ENCODE measurements around the gene ADPRM.
A peak's percentile ranks its signal among the peaks of the same experiment; 100 is the strongest.

ADPRM gene, protein sequence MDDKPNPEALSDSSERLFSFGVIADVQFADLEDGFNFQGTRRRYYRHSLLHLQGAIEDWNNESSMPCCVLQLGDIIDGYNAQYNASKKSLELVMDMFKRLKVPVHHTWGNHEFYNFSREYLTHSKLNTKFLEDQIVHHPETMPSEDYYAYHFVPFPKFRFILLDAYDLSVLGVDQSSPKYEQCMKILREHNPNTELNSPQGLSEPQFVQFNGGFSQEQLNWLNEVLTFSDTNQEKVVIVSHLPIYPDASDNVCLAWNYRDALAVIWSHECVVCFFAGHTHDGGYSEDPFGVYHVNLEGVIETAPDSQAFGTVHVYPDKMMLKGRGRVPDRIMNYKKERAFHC

DNA sequence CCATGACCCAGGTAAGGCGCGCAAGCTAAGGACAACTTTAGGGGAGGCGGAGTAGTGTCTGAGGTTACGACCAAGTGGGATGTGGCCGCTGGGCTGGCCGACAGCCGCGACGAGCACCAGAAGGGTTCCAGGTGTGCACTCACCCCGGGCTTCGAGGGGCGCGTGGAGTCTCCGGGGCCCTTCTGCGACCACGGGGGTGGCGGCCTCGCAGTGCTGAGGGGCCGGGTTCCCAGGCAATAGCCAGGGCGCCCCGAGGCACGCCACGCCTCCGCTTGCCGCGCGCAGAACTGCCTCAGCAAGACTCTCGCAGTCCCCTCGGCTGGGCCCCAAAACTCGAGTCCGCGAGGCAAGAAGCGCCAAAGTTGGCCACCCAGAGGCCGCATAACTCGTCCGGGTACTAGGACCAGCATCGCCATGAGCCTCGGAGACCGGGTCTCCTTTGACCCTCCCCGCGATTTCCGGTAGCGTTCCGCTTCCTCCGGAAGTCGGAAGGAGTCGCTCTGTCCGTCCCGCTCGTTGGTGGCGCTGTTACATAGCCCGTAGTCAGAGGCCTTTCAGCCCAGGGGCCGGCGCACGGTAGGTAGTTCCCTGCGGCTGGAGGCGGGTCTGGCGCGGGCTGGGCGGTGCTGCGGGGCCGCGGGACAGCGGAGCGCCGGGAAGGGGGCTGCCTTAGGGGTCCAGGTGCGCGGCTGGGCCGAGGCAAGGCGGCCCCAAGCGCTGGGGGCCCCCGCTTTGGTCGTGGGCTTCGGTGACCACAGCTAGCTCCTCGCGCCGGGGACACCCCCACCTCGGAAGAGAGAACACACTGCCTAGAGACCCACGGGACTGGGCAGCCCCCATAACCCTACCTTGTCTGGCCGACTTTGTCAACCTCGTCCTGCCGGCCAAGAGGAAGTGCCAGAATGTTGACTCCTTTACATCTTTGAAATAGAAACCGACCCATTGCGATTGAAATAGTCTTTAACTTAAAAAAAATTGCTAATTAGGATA lies at the start of gene ADPRM, which contains the start of gene SCO1:
TSS of gene ADPRM (plus strand) at position 503 of the 990 bp plus-strand sequence. CDS start 7,333 bp downstream, outside the sequence.
TSS of gene SCO1 (minus strand) at position 442 of the 990 bp plus-strand sequence. CDS start at position 416, 26 bp downstream.
- Histone ChIP-seq H3K27me3 (no peaks in the 10 kb centered on the region), H3K9me3 (no peaks in the 10 kb centered on the region), H3K27ac (peak within 1 kb of the TSS; percentile 96 to 98), H3K36me3 (peaks cover 4 to 29% (median 4%) of the 10 kb centered on the region in 3 donors), H3K4me3 (peak within 1 kb of the TSS; percentile 94 to 95), H3K4me1 (peaks cover 0 to 45% (median 22%) of the 10 kb centered on the region in 4 donors)
- TF ChIP-seq, protein P1, sequence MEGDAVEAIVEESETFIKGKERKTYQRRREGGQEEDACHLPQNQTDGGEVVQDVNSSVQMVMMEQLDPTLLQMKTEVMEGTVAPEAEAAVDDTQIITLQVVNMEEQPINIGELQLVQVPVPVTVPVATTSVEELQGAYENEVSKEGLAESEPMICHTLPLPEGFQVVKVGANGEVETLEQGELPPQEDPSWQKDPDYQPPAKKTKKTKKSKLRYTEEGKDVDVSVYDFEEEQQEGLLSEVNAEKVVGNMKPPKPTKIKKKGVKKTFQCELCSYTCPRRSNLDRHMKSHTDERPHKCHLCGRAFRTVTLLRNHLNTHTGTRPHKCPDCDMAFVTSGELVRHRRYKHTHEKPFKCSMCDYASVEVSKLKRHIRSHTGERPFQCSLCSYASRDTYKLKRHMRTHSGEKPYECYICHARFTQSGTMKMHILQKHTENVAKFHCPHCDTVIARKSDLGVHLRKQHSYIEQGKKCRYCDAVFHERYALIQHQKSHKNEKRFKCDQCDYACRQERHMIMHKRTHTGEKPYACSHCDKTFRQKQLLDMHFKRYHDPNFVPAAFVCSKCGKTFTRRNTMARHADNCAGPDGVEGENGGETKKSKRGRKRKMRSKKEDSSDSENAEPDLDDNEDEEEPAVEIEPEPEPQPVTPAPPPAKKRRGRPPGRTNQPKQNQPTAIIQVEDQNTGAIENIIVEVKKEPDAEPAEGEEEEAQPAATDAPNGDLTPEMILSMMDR (IDR thresholded peaks at IDR 0.05) = peak in 1 of 2 experiments; percentile 33
- intact Hi-C loops (cut with DNase I; ENCODE audit: low total_unique reads) = loop anchor here (5.0 kb wide), 1 partner anchor 50 kb away; no protein-coding TSS in a partner anchor
- peak; percentile 95 to 96 for DNase-seq

DNA sequence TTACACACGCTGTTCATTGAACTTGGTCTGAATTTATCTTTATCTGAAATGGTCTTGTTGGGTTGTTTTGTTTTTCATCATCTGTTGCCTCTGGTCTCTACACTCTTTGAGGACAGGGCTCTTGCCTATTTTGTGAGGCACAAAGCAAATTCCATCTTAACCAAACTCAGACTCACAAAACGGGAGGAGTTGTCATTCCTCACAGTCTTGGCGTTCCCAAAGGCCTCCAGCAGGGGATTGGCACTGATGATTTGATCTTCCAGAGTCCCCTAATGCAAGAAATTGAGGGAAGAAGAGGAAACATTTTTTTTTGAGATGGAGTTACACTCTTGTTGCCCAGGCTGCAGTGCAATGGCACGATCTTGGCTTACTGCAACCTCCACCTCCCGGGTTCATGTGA lies 49.0 kb upstream of the ADPRM start:
- intact Hi-C loops (cut with DNase I; ENCODE audit: low total_unique reads) = loop anchor here (5.0 kb wide), 1 partner anchor 49 kb away; the partner anchor contains the start of genes ADPRM and SCO1
- H3K4me1 ChIP-seq = peaks cover 0 to 14% (median 1%) of the 10 kb centered on the region in 4 donors
- H3K9me3 ChIP-seq = no peaks in the 10 kb centered on the region
- H3K27ac ChIP-seq = peak overlapping the region in 1 of 2 donors; percentile 31
- DNase-seq = no peak
- no peaks in the 10 kb centered on the region for H3K27me3 ChIP-seq
- TF ChIP-seq, protein P1 (IDR thresholded peaks at IDR 0.05) = no peak
- peaks cover 15 to 31% (median 18%) of the 10 kb centered on the region in 3 donors for H3K36me3 ChIP-seq
- H3K4me3 ChIP-seq = no peak overlapping the region

DNA sequence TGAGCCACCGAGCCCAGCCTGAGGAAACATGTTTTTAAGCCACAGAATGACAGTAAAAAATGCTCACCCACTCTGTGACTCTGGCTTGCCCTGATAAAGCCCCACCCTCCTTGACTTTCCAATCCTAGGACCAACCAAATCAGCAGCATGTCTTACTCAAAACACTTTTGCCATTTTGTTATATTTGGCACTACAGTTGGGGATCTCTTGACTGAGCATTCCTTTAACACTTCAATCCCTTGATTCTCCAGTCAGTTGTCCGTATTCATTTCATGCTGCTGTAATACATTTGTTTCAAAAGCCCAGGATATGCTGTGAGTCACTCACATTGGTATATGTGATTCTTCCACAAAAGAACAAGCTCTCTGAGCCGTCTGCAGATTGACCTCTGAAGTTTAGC lies 48.4 kb upstream of the ADPRM start:
- no peaks in the 10 kb centered on the region for H3K9me3 ChIP-seq
- no peak for DNase-seq
- peaks cover 0 to 14% (median 1%) of the 10 kb centered on the region in 4 donors for H3K4me1 ChIP-seq
- TF ChIP-seq, protein P1 (IDR thresholded peaks at IDR 0.05) = no peak
- no peak overlapping the region for H3K4me3 ChIP-seq
- peak overlapping the region in 1 of 2 donors; percentile 31 for H3K27ac ChIP-seq
- intact Hi-C loops (cut with DNase I; ENCODE audit: low total_unique reads) = loop anchor here (5.0 kb wide), 1 partner anchor 48 kb away; the partner anchor contains the start of genes ADPRM and SCO1
- no peaks in the 10 kb centered on the region for H3K27me3 ChIP-seq
- peaks cover 10 to 28% (median 15%) of the 10 kb centered on the region in 3 donors for H3K36me3 ChIP-seq

DNA sequence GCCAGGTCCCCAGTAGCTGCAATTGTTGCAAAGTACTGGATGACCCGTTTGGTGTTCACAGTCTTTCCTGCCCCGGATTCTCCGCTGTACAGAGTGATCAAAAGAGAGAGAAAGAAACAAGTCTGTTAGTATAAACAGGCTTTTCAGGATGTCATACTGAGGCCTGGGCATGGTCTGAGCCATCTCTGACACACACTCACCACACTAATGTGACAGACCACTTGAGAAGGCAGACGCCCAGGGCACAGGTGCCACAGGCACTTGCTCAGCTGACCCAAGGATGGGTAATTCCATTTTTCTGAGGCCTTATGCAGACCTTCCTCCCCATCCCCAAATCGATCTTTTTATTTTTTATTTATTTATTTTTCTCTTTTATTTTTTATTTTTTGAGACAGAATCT lies 47.8 kb upstream of the ADPRM start:
- H3K27ac ChIP-seq = peak overlapping the region in 1 of 2 donors; percentile 31
- no peak overlapping the region for H3K4me3 ChIP-seq
- intact Hi-C loops (cut with DNase I; ENCODE audit: low total_unique reads) = loop anchor here (5.0 kb wide), 1 partner anchor 48 kb away; the partner anchor contains the start of genes ADPRM and SCO1
- TF ChIP-seq, protein P1 (IDR thresholded peaks at IDR 0.05) = no peak
- peaks cover 0 to 14% (median 1%) of the 10 kb centered on the region in 4 donors for H3K4me1 ChIP-seq
- H3K9me3 ChIP-seq = no peaks in the 10 kb centered on the region
- H3K36me3 ChIP-seq = peaks cover 4 to 22% (median 10%) of the 10 kb centered on the region in 3 donors
- DNase-seq = no peak
- no peaks in the 10 kb centered on the region for H3K27me3 ChIP-seq

DNA sequence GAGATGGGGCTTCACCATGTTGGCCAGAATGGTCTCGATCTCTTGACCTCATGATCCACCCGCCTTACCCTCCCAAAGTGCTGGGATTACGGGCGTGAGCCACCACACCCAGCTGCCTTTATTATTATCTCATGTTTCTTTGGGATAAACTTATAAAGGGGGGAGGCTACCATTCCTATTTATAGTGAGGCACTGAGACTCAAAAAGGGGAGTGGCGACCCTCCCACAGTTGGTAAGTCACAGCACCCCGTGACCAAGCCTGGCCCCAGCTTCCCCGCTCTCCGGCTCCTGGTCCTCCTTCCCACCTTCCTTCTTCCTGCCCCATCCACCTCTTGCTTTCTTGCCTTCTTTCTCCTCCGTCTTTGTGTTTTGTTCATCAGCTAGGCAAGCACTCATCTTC lies 45.5 kb upstream of the ADPRM start:
- Histone ChIP-seq H3K4me1 (peaks cover 0 to 11% (median 0%) of the 10 kb centered on the region in 4 donors), H3K27me3 (no peaks in the 10 kb centered on the region), H3K36me3 (peaks cover 0 to 12% (median 0%) of the 10 kb centered on the region in 3 donors), H3K27ac (no peak overlapping the region), H3K4me3 (no peak overlapping the region), H3K9me3 (no peaks in the 10 kb centered on the region)
- DNase-seq = no peak
- intact Hi-C loops (cut with DNase I; ENCODE audit: low total_unique reads) = no loop called here
- TF ChIP-seq, protein P1 (IDR thresholded peaks at IDR 0.05) = no peak

Measured in tibial artery (tissue), 4 donors.